ENCODE results near the gene CLIC6.

Gene CLIC6

GRCh38 chr21:34702341-34703170 is 33.8 kb downstream of the CLIC6 start:
- H3F3A ChIP-seq (ENCODE audit: insufficient read depth, low read length) = no peaks in the 10 kb centered on the region
- no peaks in the 10 kb centered on the region for H3K36me3 ChIP-seq (replicated peaks; ENCODE audit: insufficient read depth, low read length)
- H3K4me1 ChIP-seq (ENCODE audit: low read length) = no peaks in the 10 kb centered on the region
- no peaks in the 10 kb centered on the region for H3K27me3 ChIP-seq (replicated peaks; ENCODE audit: insufficient read depth, low read length)
- H3K9ac ChIP-seq (ENCODE audit: low read length) = no peak overlapping the region
- H3K27ac ChIP-seq (ENCODE audit: low read length) = no peak overlapping the region
- H3K9me2 ChIP-seq (replicated peaks; ENCODE audit: insufficient read depth, low read length) = no peaks in the 10 kb centered on the region
- no peak for TF ChIP-seq CTCF (IDR thresholded peaks at IDR 0.05; ENCODE audit: low read length)
- TF ChIP-seq EZH2 (optimal IDR thresholded peaks at IDR 0.05; ENCODE audit: low read depth, low read length) = no peak
- no peak for TF ChIP-seq EZH2phosphoT487 (IDR thresholded peaks at IDR 0.05; ENCODE audit: low read length)
- H3K79me2 ChIP-seq (ENCODE audit: low read length) = no peaks in the 10 kb centered on the region
- H3K9me3 ChIP-seq (replicated peaks; ENCODE audit: insufficient read depth, low read length) = no peaks in the 10 kb centered on the region
- DNase-seq = no peak
- H3K4me2 ChIP-seq (ENCODE audit: low read depth, low read length) = no peak overlapping the region
- H4K20me1 ChIP-seq (ENCODE audit: insufficient read depth, low read length) = no peaks in the 10 kb centered on the region
- no peak overlapping the region for H2AFZ ChIP-seq (ENCODE audit: low read length)
- H3K4me3 ChIP-seq (ENCODE audit: low read length) = no peak overlapping the region

- Histone ChIP-seq H4K20me1 (ENCODE audit: insufficient read depth, low read length) (no peaks in the 10 kb centered on the region), H3K9ac (ENCODE audit: low read length) (no peak overlapping the region), H3F3A (ENCODE audit: insufficient read depth, low read length) (no peaks in the 10 kb centered on the region), H3K27me3 (replicated peaks; ENCODE audit: insufficient read depth, low read length) (no peaks in the 10 kb centered on the region), H3K4me1 (ENCODE audit: low read length) (no peaks in the 10 kb centered on the region), H3K36me3 (replicated peaks; ENCODE audit: insufficient read depth, low read length) (no peaks in the 10 kb centered on the region), H3K27ac (ENCODE audit: low read length) (no peak overlapping the region), H2AFZ (ENCODE audit: low read length) (no peak overlapping the region), H3K4me2 (ENCODE audit: low read depth, low read length) (no peak overlapping the region), H3K79me2 (ENCODE audit: low read length) (no peaks in the 10 kb centered on the region), H3K9me3 (replicated peaks; ENCODE audit: insufficient read depth, low read length) (no peaks in the 10 kb centered on the region), H3K9me2 (replicated peaks; ENCODE audit: insufficient read depth, low read length) (no peaks in the 10 kb centered on the region), H3K4me3 (ENCODE audit: low read length) (no peak overlapping the region)
- TF ChIP-seq CTCF (IDR thresholded peaks at IDR 0.05; ENCODE audit: low read length) (no peak), EZH2 (optimal IDR thresholded peaks at IDR 0.05; ENCODE audit: low read depth, low read length) (no peak), EZH2phosphoT487 (IDR thresholded peaks at IDR 0.05; ENCODE audit: low read length) (no peak)
- DNase-seq = no peak
Measured at GRCh38 chr21:34703571-34703970, 34.8 kb downstream of the CLIC6 start.

- no peak for DNase-seq
- Histone ChIP-seq H3K9me3 (replicated peaks; ENCODE audit: insufficient read depth, low read length) (no peaks in the 10 kb centered on the region), H3K36me3 (replicated peaks; ENCODE audit: insufficient read depth, low read length) (no peaks in the 10 kb centered on the region), H3K4me1 (ENCODE audit: low read length) (no peaks in the 10 kb centered on the region), H2AFZ (ENCODE audit: low read length) (no peak overlapping the region), H4K20me1 (ENCODE audit: insufficient read depth, low read length) (no peaks in the 10 kb centered on the region), H3K4me2 (ENCODE audit: low read depth, low read length) (no peak overlapping the region), H3K27ac (ENCODE audit: low read length) (no peak overlapping the region), H3K79me2 (ENCODE audit: low read length) (no peaks in the 10 kb centered on the region), H3K4me3 (ENCODE audit: low read length) (no peak overlapping the region), H3F3A (ENCODE audit: insufficient read depth, low read length) (no peaks in the 10 kb centered on the region), H3K27me3 (replicated peaks; ENCODE audit: insufficient read depth, low read length) (no peaks in the 10 kb centered on the region), H3K9me2 (replicated peaks; ENCODE audit: insufficient read depth, low read length) (no peaks in the 10 kb centered on the region), H3K9ac (ENCODE audit: low read length) (no peak overlapping the region)
- TF ChIP-seq EZH2phosphoT487 (IDR thresholded peaks at IDR 0.05; ENCODE audit: low read length) = no peak
- TF ChIP-seq CTCF (IDR thresholded peaks at IDR 0.05; ENCODE audit: low read length) = no peak
- TF ChIP-seq EZH2 (optimal IDR thresholded peaks at IDR 0.05; ENCODE audit: low read depth, low read length) = no peak
Measured at GRCh38 chr21:34704119-34704518, 35.3 kb downstream of the CLIC6 start.
